ENCODE measurements around the gene MBP.

MBP gene

GRCh38 chr18:76995896-76996295 is 136.7 kb downstream of the MBP start:
- no peaks in the 10 kb centered on the region for H3K27me3 ChIP-seq (ENCODE audit: insufficient read depth, poor library complexity, severe bottlenecking)
- no peak overlapping the region for H3K27ac ChIP-seq (ENCODE audit: poor library complexity, severe bottlenecking)
- H3K36me3 ChIP-seq (ENCODE audit: low read depth) = no peaks in the 10 kb centered on the region
- H3K4me3 ChIP-seq (ENCODE audit: severe bottlenecking) = no peak overlapping the region
- DNase-seq (ENCODE audit: low spot score) = no peak
- no peaks in the 10 kb centered on the region for H3K9me3 ChIP-seq (ENCODE audit: severe bottlenecking)
- H3K4me1 ChIP-seq (ENCODE audit: insufficient read depth, poor library complexity, severe bottlenecking) = no peaks in the 10 kb centered on the region
- TF ChIP-seq CTCF (IDR thresholded peaks at IDR 0.05; ENCODE audit: poor library complexity, severe bottlenecking) = no peak
- ATAC-seq (ENCODE audit: low read depth) = no peak

GRCh38 chr18:76994086-76994654 is 138.4 kb downstream of the MBP start:
- no peaks in the 10 kb centered on the region for H3K9me3 ChIP-seq (ENCODE audit: severe bottlenecking)
- no peaks in the 10 kb centered on the region for H3K4me1 ChIP-seq (ENCODE audit: insufficient read depth, poor library complexity, severe bottlenecking)
- no peak overlapping the region for H3K4me3 ChIP-seq (ENCODE audit: severe bottlenecking)
- TF ChIP-seq CTCF (IDR thresholded peaks at IDR 0.05; ENCODE audit: poor library complexity, severe bottlenecking) = no peak
- no peaks in the 10 kb centered on the region for H3K27me3 ChIP-seq (ENCODE audit: insufficient read depth, poor library complexity, severe bottlenecking)
- ATAC-seq (ENCODE audit: low read depth) = no peak
- H3K36me3 ChIP-seq (ENCODE audit: low read depth) = no peaks in the 10 kb centered on the region
- DNase-seq (ENCODE audit: low spot score) = no peak
- H3K27ac ChIP-seq (ENCODE audit: poor library complexity, severe bottlenecking) = no peak overlapping the region

- TF ChIP-seq CTCF (IDR thresholded peaks at IDR 0.05; ENCODE audit: poor library complexity, severe bottlenecking) = no peak
- Histone ChIP-seq H3K36me3 (ENCODE audit: low read depth) (no peaks in the 10 kb centered on the region), H3K4me3 (ENCODE audit: severe bottlenecking) (no peak overlapping the region), H3K27ac (ENCODE audit: poor library complexity, severe bottlenecking) (no peak overlapping the region), H3K4me1 (ENCODE audit: insufficient read depth, poor library complexity, severe bottlenecking) (no peaks in the 10 kb centered on the region), H3K27me3 (ENCODE audit: insufficient read depth, poor library complexity, severe bottlenecking) (no peaks in the 10 kb centered on the region), H3K9me3 (ENCODE audit: severe bottlenecking) (no peaks in the 10 kb centered on the region)
- no peak for DNase-seq (ENCODE audit: low spot score)
- no peak for ATAC-seq (ENCODE audit: low read depth)
These were observed 139.0 kb downstream of the MBP start for GRCh38 chr18:76993573-76993972.

- Histone ChIP-seq H3K4me1 (ENCODE audit: insufficient read depth, poor library complexity, severe bottlenecking) (no peaks in the 10 kb centered on the region), H3K36me3 (ENCODE audit: low read depth) (no peaks in the 10 kb centered on the region), H3K27me3 (ENCODE audit: insufficient read depth, poor library complexity, severe bottlenecking) (no peaks in the 10 kb centered on the region), H3K27ac (ENCODE audit: poor library complexity, severe bottlenecking) (no peak overlapping the region), H3K4me3 (ENCODE audit: severe bottlenecking) (no peak overlapping the region), H3K9me3 (ENCODE audit: severe bottlenecking) (no peaks in the 10 kb centered on the region)
- TF ChIP-seq CTCF (IDR thresholded peaks at IDR 0.05; ENCODE audit: poor library complexity, severe bottlenecking) = no peak
- DNase-seq (ENCODE audit: low spot score) = no peak
- no peak for ATAC-seq (ENCODE audit: low read depth)
These were observed 139.5 kb downstream of the MBP start for GRCh38 chr18:76993085-76993382.

- no peak for DNase-seq (ENCODE audit: low spot score)
- H3K27me3 ChIP-seq (ENCODE audit: insufficient read depth, poor library complexity, severe bottlenecking) = no peaks in the 10 kb centered on the region
- no peaks in the 10 kb centered on the region for H3K4me1 ChIP-seq (ENCODE audit: insufficient read depth, poor library complexity, severe bottlenecking)
- H3K9me3 ChIP-seq (ENCODE audit: severe bottlenecking) = no peaks in the 10 kb centered on the region
- H3K27ac ChIP-seq (ENCODE audit: poor library complexity, severe bottlenecking) = no peak overlapping the region
- H3K36me3 ChIP-seq (ENCODE audit: low read depth) = no peaks in the 10 kb centered on the region
- H3K4me3 ChIP-seq (ENCODE audit: severe bottlenecking) = no peak overlapping the region
- TF ChIP-seq CTCF (IDR thresholded peaks at IDR 0.05; ENCODE audit: poor library complexity, severe bottlenecking) = no peak
- ATAC-seq (ENCODE audit: low read depth) = 0 out of 3 replicates have a peak, but pooled peaks have one; percentile 19
These were observed 140.1 kb downstream of the MBP start for GRCh38 chr18:76992226-76993084.
